Heart right ventricle (tissue), 16 donors: ENCODE data around the gene RAB37. TPM values are rescaled to one million over a fixed set of nuclear protein-coding genes. Genes with fewer than 3 reads are reported as not detected.

Source experiments
- ATAC-seq, 8 donors: fragments of 200-7000 bp; cut with Tn5 transposase; one replicate each; pipeline ENCODE4 v1.9.1; 2020; ENCODE audit warnings: mild to moderate bottlenecking in 8 of 8, moderate library complexity in 8 of 8, moderate number of reproducible peaks in 1 of 8
- DNase-seq, 2 donors: peaks; one replicate each; pipeline ENCODE4 v3.0.0-alpha.2; 2020
- H3K27ac ChIP-seq, 10 donors: fragments of 200-600 bp; sonication (generic) in 2 of 10; one replicate each; pipeline versions ENCODE4 v1.5.0 to v1.8.0; 2020 to 2022; ENCODE audit warnings: mild to moderate bottlenecking in 3 of 10
- H3K27me3 ChIP-seq, 7 donors: fragments of 200-600 bp; one replicate each; pipeline ENCODE4 v1.8.0; 2021 to 2022; ENCODE audit warnings: mild to moderate bottlenecking in 2 of 7
- H3K36me3 ChIP-seq, 9 donors: fragments of 200-600 bp; sonication (generic) in 1 of 9; one replicate each; pipeline versions ENCODE4 v1.5.0 to v1.8.0; 2020 to 2022; ENCODE audit warnings: mild to moderate bottlenecking in 2 of 9
- H3K4me1 ChIP-seq, 9 donors: fragments of 200-600 bp; sonication (generic) in 1 of 9; one replicate each; pipeline versions ENCODE4 v1.5.0 to v1.8.0; 2020 to 2022; ENCODE audit warnings: mild to moderate bottlenecking in 4 of 9
- H3K4me3 ChIP-seq, 10 donors: fragments of 200-600 bp; sonication (generic) in 2 of 10; one replicate each; pipeline versions ENCODE4 v1.5.0 to v1.8.0; 2020 to 2022; ENCODE audit warnings: mild to moderate bottlenecking in 7 of 10, moderate library complexity in 2 of 10
- H3K9me3 ChIP-seq, 11 donors: fragments of 200-600 bp in 10 of 11; sonication (generic) in 2 of 11; one replicate each; pipeline versions ENCODE4 v1.5.0 to v1.8.0; 2013 to 2022; ENCODE audit warnings: mild to moderate bottlenecking in 2 of 11, control low read depth in 1 of 11, moderate library complexity in 1 of 11
- CTCF ChIP-seq, 9 donors: fragments of 200-600 bp; sonication (generic) in 2 of 9; IDR thresholded peaks; one replicate each; pipeline versions ENCODE4 v1.5.0 to v1.8.0; 2021 to 2022; ENCODE audit warnings: antibody characterized with exemption in 9 of 9, mild to moderate bottlenecking in 5 of 9, moderate library complexity in 1 of 9
- WGBS, 2 donors: extraction: QIAGEN DNeasy Blood & Tissue Kit; methylation state at CpG; one replicate each; pipeline ENCODE4 v1.1.7; 2013; ENCODE audit warnings: inconsistent platforms in 1 of 2; 5-methylcytosine and 5-hydroxymethylcytosine counted together
- intact Hi-C, 10 donors: fragments of 100-400 bp; cut with DNase I; formaldehyde crosslinking; loops; one replicate each; pipeline versions ENCODE4 v1.11.1 to v1.14.2; 2022
- polyA plus RNA-seq, 2 donors: library from polyadenylated mRNA; stranded (reverse); fragments of 200-250 nt; gene quantifications; one replicate each; pipeline ENCODE4 v1.2.3, GENCODE V29; 2013
- total RNA-seq, 10 donors: library from RNA; stranded (reverse); fragmentation: NEBNext Ultra II Directional in 3 of 10; extraction: Animal tissue kit (Norgen Biotek cat#: 25700) in 3 of 10; gene quantifications; one replicate each; pipeline versions ENCODE4 v1.2.1 to v1.2.4, GENCODE V29; 2021 to 2023
- donor health status: Arrhythmogenic right ventricular cardiomyopathy.
- donor health status: ischemic (EF 13 %, LVEDD 7.1; RV severe dilation, severe dysfunction).
- donor health status: healthy with polysubstance abuse.
- donor health status: DM: no; HTN: yes; CAD: no.
- donor health status: DM: no; HTN: no; CAD: no.
- donor health status: ischemic (EF 25% LVEDD 6.9; RV normal size, moderate dysfunction).
- donor health status: ischemic (EF 25% LVEDD 5.7; RV mildly dilated, moderate dysfunction).
- donor health status: healthy.
- donor health status: DM: yes; HTN: yes; CAD: no.
- donor health status: Ischemic cardiomyopathy.
- donor health status: ischemic (EF 35%, LVEDD 5.7; RV mildly dilated, moderate dysfunction).
- donor health status: nonischemic (EF 11% LVEDD 7.7; RV severe dilation, severe dysfunction).
- donor health status: DM: yes; HTN: yes; CAD: no.
- donor health status: PGD.
- donor health status: ischemic (EF 29% LVEDD 5.4; RV normal size, mild dysfunction).
- donor health status: nonischemic (EF 23%, LVEDD 6.1; RV moderate dilation, normal function).

Gene RAB37
- total and polyA plus RNA-seq, 12 donors = 0.93 to 2.8 (median 1.6) TPM

DNA sequence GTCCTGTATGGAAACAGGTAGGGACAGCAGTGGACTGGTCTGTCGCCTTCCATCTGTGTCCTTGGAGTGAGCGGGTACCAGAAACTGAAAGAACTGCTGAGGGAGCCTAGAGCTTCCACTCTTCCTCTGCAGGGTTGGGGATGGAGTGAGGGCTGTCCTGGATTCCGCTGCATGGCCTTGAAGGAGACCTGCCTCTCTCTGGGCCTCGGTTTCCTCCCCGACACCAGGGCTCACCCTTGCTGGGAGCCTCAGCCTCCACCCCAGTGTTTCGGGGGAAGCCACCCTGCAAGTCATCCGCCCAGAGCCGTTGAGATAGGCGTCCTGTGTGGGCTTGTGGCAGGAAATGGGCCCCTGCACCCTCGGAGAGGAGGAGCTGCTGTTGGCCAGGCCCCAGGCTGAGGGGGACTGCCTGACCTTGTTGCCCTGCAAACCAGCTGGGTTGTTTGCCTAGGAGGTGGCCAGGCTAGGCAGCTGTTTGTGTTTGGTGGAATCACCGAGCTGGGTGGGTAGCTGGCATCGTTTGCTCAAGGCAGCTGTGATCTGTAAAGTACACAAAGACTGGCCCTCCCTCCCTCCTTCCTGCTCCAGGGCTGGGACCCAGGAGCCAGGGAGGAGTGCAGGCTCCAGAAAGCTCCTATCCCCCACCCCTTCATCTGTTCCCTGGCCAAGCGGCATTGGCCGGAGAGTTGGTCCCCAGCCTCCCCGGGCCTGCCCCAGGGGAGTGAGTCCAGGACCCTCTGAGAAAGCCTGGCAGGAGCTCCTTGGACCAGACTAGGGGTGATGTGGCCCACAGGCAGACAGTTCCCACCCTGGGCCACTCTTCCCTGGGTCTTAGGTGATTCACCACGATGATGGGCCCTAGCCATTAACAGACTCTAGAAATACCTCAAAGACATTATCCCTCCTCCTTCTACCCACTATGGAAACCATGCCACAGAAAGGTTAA lies 1.3 kb downstream of the RAB37 start:
- intact Hi-C loops = loop anchor here in 7 of 10 donors (5.0 to 10.0 kb wide), 5 partner anchors 76 to 174 kb away; partner anchors contain the start of gene CD300H (in 2 of the 7)
- Histone ChIP-seq H3K27ac (peak overlapping the region in 3 of 10 donors; percentile 19 to 87 (median 33)), H3K27me3 (peaks cover 0 to 66% (median 60%) of the 10 kb centered on the region in 7 donors), H3K4me1 (peaks cover 7 to 74% (median 34%) of the 10 kb centered on the region in 9 donors), H3K4me3 (peak overlapping the region in 8 of 10 donors; percentile 12 to 60 (median 41)), H3K36me3 (no peaks in the 10 kb centered on the region), H3K9me3 (no peaks in the 10 kb centered on the region)
- DNase-seq = peak in 1 of 2 donors; percentile 49
- WGBS, 2 donors = 38 to 42% methylated on average over 16 of the region's 16 CpGs
- peak; percentile 10 to 55 (median 36) for ATAC-seq
- no peak for TF ChIP-seq CTCF (IDR thresholded peaks at IDR 0.05)

DNA sequence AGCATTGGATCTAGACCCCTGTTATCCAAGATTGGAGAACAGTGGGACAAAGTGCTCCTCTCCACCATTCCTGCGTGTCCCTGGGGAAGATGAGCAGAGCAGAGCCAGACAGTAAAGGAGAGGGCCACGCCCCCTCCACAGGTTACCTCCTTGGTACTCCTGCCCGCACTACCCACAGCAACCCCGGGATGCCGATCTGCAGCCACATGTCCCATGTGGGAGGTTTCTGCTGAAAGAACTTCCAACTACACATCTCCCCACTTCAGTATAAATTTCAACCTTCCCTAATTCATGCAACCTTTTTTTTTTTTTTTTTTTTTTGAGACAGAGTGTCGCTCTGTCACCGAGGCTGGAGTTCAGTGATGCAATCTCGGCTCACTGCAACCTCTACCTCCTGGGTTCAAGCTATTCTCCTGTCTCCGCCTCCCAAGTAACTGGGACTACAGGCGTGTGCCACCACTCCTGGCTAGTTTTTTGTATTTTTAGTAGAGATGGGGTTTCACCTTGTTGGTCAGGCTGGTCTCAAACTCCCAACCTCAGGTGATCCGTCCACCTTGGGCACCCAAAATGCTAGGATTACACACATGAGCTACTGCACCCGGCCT lies 2.3 kb downstream of the RAB37 start:
- Histone ChIP-seq H3K4me1 (peaks cover 7 to 84% (median 35%) of the 10 kb centered on the region in 9 donors), H3K36me3 (no peaks in the 10 kb centered on the region), H3K27ac (peak overlapping the region in 1 of 10 donors; percentile 87), H3K27me3 (peaks cover 0 to 63% (median 54%) of the 10 kb centered on the region in 7 donors), H3K4me3 (no peak overlapping the region), H3K9me3 (no peaks in the 10 kb centered on the region)
- ATAC-seq = no peak
- no peak for DNase-seq
- no peak for TF ChIP-seq CTCF (IDR thresholded peaks at IDR 0.05)
- intact Hi-C loops = loop anchor here in 7 of 10 donors (5.0 to 10.0 kb wide), 5 partner anchors 77 to 175 kb away; partner anchors contain the start of gene CD300H (in 2 of the 7)
- 86 to 87% methylated on average over 12 of the region's 12 CpGs for WGBS, 2 donors

DNA sequence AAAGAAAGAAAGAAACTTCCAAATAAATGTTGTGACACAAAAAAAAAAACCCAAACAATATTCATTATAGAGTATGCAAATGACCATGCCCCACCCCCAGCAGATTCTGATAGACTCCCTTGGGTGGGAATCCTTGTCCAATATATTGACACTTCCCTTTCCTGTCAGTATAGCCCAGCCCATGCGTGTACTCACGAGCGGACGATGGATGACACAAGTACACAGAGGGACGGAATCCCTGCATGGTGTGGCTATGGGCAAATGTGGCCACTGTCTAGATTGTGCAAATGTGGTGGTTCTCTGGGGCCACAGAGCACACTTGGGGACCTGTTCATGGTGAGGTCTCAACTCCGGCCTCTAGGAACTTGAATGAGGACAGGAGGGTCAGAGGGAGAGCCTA lies 3.1 kb downstream of the RAB37 start:
- peak overlapping the region in 1 of 10 donors; percentile 85 for H3K27ac ChIP-seq
- whole genome bisulfite sequencing, 2 donors = 81 to 87% methylated on average over 6 of the region's 6 CpGs
- no peaks in the 10 kb centered on the region for H3K36me3 ChIP-seq
- DNase-seq (no peak), ATAC-seq (no peak)
- H3K9me3 ChIP-seq = no peaks in the 10 kb centered on the region
- no peak for TF ChIP-seq CTCF (IDR thresholded peaks at IDR 0.05)
- H3K4me1 ChIP-seq = peaks cover 7 to 93% (median 43%) of the 10 kb centered on the region in 9 donors
- H3K27me3 ChIP-seq = peaks cover 0 to 63% (median 53%) of the 10 kb centered on the region in 7 donors
- no peak overlapping the region for H3K4me3 ChIP-seq
- intact Hi-C loops = loop anchor here in 4 of 10 donors (5.0 to 10.0 kb wide), 5 partner anchors 42 to 535 kb away; partner anchors contain the start of gene RPL38 (in 1 of the 4)
